Measurements from ENCODE around the gene CLRN3.

Gene CLRN3

DNA sequence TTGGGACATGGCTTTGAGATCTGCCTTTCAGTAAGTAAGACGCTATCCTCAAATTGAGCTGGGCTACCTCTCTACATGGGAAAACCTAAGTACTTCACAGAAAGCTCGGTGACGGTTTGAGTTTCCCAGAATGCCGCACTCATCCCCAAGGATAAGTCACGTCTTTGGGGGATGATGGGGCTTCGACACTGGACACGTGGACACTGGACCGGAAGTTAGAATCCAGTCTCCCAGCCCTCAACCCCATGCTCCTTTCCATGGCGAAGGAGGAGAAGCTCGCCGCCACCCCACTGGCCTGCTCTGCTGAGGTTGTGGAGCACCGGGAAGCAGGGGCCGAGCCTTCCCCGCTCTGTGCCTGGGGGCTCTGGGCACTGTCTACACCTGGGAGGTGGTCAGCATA lies 41.6 kb upstream of the CLRN3 start:
- no peak overlapping the region for H3K4me3 ChIP-seq (ENCODE audit: low read length)
- DNase-seq (ENCODE audit: low read depth), result no peak
- no peak for TF ChIP-seq CTCF (IDR thresholded peaks at IDR 0.05; ENCODE audit: insufficient read depth, low read depth, low read length, missing control alignments)

- no peak for TF ChIP-seq CTCF (IDR thresholded peaks at IDR 0.05; ENCODE audit: insufficient read depth, low read depth, low read length, missing control alignments)
- DNase-seq (ENCODE audit: low read depth), result no peak
- H3K4me3 ChIP-seq (ENCODE audit: low read length), result no peak overlapping the region
These were observed 40.5 kb upstream of the CLRN3 start for GRCh38 chr10:127933271-127933670.

DNA sequence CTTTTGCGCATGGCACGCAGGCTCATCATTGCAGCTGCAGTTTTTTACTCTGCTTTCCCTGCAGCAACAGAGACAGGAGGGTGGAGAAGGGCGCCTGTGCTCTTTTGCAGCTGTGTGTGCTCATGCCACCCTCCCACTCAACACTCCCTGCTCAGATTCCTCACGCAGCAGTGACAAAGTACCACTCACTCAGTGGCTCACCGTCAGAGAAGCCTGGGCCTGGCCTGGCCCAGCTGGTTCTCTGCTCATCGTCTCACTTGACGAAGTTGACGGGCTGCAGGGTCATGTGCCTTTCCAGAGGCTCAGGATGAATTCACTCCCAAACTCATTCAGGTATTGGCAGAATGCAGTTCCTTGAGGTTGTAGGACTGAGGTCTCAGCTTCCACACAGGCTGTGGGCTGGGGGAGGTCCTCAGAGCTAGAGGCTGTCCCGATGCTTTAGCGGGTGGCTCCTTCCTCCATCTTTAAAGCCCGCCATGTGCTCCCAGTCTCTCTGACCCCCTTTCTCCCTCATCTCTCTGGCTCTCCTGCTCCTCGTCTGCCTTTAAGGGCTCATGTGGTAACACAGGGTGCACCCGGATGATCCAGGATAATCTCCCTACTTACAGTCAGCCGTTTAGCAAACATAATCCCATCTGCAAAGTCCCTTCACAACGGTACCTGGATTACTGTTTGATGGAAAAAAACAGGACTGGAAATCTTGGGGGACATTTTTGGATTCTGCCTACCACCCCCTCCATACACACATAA lies 40.0 kb upstream of the CLRN3 start:
- TF ChIP-seq CTCF (IDR thresholded peaks at IDR 0.05; ENCODE audit: insufficient read depth, low read depth, low read length, missing control alignments), result no peak
- no peak for DNase-seq (ENCODE audit: low read depth)

DNA sequence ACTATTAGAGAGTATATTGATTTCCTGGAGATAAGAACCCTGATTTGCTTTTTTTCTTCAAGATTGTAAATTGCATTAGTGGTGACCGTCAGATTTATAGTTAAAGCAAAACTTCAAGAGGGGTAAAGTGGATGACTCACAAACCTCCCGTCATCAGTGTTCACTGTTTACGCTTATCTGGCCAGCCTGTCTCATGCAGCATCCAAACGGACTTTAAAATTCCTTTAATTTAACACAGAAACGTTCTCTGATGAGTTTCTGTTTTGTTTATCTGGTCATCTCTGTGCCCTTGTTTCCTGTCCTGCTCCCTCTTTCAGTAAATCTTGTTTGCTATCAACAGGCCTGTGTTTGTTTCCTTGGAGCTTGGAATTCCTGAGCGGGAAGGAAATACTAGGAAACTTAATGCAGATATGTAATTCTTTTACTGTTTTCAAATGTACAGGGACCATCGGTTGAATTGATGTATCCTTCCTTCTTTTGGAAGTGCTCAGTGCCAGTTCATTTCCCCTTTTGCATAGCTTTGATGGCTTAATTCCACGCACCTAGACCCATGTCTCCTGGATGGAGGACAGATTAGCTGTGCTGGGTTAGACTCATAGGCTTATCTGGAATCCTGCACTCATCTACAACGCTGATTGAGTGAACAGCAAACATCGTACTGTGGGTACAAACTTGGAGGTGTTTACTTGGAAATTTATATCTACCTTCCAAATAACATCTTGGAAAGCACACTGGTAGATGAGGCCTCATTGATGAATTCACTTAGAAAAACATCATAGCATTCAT lies 35.5 kb upstream of the CLRN3 start:
- no peak overlapping the region for H3K4me3 ChIP-seq (ENCODE audit: low read length)
- no peak for TF ChIP-seq CTCF (IDR thresholded peaks at IDR 0.05; ENCODE audit: insufficient read depth, low read depth, low read length, missing control alignments)
- DNase-seq (ENCODE audit: low read depth), result peak; percentile 23

More for the DNA sequence above, 40.0 kb upstream of the CLRN3 start:
- H3K4me3 ChIP-seq (ENCODE audit: low read length), result no peak overlapping the region

DNA sequence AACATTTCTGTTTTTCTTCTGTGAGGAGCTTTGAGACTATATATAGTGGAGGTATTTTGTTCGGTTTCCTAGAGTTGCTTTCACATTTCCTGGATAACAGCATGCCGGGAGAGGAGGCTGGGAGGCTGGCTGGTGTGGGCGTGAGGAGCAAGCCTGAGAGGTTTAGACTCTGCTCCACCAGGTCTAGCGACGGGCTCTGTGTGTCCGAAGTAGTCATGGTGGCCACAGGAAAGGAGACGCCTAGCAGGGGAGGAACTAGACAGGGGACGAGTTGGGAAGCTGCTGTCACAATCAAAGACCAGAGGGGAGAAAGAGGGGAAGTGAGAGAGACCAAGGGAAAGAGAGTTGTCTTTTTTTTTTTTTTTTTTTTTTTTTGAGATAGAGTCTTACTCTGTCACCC lies 33.7 kb upstream of the CLRN3 start:
- no peak overlapping the region for H3K4me3 ChIP-seq (ENCODE audit: low read length)
- DNase-seq (ENCODE audit: low read depth), result no peak
- no peak for TF ChIP-seq CTCF (IDR thresholded peaks at IDR 0.05; ENCODE audit: insufficient read depth, low read depth, low read length, missing control alignments)

DNA sequence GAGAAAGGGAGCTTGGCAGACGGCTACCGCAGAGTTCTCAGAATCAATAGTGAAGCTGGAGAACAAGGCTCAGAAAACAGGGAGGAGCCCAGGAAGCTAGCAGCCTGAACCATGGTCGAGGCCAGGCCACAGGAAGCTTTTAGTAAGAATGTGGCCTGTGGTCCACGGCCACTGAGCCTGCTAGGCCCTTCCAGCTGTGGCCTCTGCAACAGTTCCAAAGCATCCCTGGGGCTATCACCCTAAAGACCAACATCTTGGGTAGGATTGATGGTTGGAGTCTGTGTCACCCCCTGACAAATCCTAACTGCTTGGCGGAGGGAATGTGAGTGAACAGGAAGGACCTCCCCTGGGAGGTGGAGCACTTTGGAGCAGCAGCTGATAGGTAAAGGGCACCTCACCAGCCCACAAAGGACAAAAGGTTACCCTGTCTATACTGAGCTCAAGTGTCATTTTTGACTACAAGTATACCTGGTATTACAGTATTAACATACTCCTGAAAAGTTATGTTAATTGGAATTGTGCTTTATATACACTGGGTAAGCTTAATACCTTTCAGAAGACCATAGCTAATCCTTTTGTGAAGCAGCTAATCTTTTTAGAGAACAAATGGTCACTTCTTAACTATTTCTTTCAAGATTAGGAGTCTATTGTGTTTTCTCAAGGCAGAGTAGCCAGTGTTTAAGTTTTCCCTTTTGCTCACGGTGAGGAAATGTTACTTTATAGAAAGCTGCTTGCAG lies 32.9 kb upstream of the CLRN3 start:
- TF ChIP-seq CTCF (IDR thresholded peaks at IDR 0.05; ENCODE audit: insufficient read depth, low read depth, low read length, missing control alignments), result no peak
- no peak overlapping the region for H3K4me3 ChIP-seq (ENCODE audit: low read length)
- DNase-seq (ENCODE audit: low read depth), result no peak
